Karpas-422 (cell line): ENCODE results near the gene ZFP3. TPM values are rescaled to one million over a fixed set of nuclear protein-coding genes. Genes with fewer than 3 reads are reported as not detected.
"Not testable (repeated sequence)": the region's sequence is repeated elsewhere in the genome, so short reads cannot be mapped to it uniquely, and the experiment has no call there.

ENCODE experiments used
- DNase-seq: peaks from one replicate; pipeline ENCODE4 v3.0.0-alpha.2; 2015
- H2AFZ ChIP-seq: fragments of 200-600 bp; sonication (generic); 2 replicates; pipeline ENCODE4 v1.6.1; 2014; ENCODE audit warnings: antibody characterized with exemption, low read length, mixed read lengths
- H3K27ac ChIP-seq: fragments of 200-600 bp; sonication (generic); 2 replicates; pipeline ENCODE4 v1.5.1; 2014; ENCODE audit warnings: mild to moderate bottlenecking, low read length, moderate library complexity
- H3K27me3 ChIP-seq: fragments of 200-600 bp; sonication (generic); 2 replicates; pipeline ENCODE4 v1.6.1; 2014; ENCODE audit warnings: low read length, mixed read lengths
- H3K36me3 ChIP-seq: fragments of 200-600 bp; sonication (generic); 2 replicates; pipeline ENCODE4 v1.6.1; 2014; ENCODE audit warnings: low read length, mixed read lengths; ENCODE audit not compliant: insufficient read depth
- H3K4me1 ChIP-seq: fragments of 200-600 bp; sonication (generic); 2 replicates; pipeline ENCODE4 v1.6.1; 2014; ENCODE audit warnings: mild to moderate bottlenecking, low read length, mixed read lengths
- H3K4me2 ChIP-seq: fragments of 200-600 bp; sonication (generic); 2 replicates; pipeline ENCODE4 v1.6.1; 2014; ENCODE audit warnings: low read length, low read depth, mild to moderate bottlenecking; ENCODE audit not compliant: poor library complexity, severe bottlenecking
- H3K4me3 ChIP-seq: fragments of 200-600 bp; sonication (generic); 2 replicates; pipeline ENCODE4 v1.5.1; 2014; ENCODE audit warnings: mild to moderate bottlenecking, antibody characterized with exemption, low read length, mixed read lengths
- H3K79me2 ChIP-seq: fragments of 200-600 bp; sonication (generic); 2 replicates; pipeline ENCODE4 v1.6.1; 2014; ENCODE audit warnings: mild to moderate bottlenecking, low read length, mixed read lengths
- H3K9ac ChIP-seq: fragments of 200-600 bp; sonication (generic); 2 replicates; pipeline ENCODE4 v1.6.0; 2014; ENCODE audit warnings: low read length
- H3K9me2 ChIP-seq: fragments of 200-600 bp; sonication (generic), shearing (Covaris generic); replicated peaks from 2 replicates; pipeline ENCODE4 v1.6.0; 2014; ENCODE audit warnings: mild to moderate bottlenecking, low read length, moderate library complexity; ENCODE audit not compliant: insufficient read depth
- H3K9me3 ChIP-seq: fragments of 300-700, 200-600 bp; sonication (generic); 2 replicates; pipeline ENCODE4 v1.6.1; 2014; ENCODE audit warnings: low read length, mixed read lengths
- H4K20me1 ChIP-seq: fragments of 200-600 bp; sonication (generic); 2 replicates; pipeline ENCODE4 v1.6.1; 2014; ENCODE audit warnings: mild to moderate bottlenecking, antibody characterized with exemption, low read length, low read depth; ENCODE audit not compliant: insufficient read depth
- total RNA-seq: library from RNA; depleted of rRNA; stranded (reverse); fragments of >200 nt; shearing (Covaris generic); gene quantifications from 2 replicates; pipeline ENCODE4 v1.2.3, GENCODE V29; 2014; ENCODE audit warnings: low replicate concordance

The ZFP3 gene
- total RNA-seq, 1 experiment from 2014 or later = 0.63 TPM

DNA sequence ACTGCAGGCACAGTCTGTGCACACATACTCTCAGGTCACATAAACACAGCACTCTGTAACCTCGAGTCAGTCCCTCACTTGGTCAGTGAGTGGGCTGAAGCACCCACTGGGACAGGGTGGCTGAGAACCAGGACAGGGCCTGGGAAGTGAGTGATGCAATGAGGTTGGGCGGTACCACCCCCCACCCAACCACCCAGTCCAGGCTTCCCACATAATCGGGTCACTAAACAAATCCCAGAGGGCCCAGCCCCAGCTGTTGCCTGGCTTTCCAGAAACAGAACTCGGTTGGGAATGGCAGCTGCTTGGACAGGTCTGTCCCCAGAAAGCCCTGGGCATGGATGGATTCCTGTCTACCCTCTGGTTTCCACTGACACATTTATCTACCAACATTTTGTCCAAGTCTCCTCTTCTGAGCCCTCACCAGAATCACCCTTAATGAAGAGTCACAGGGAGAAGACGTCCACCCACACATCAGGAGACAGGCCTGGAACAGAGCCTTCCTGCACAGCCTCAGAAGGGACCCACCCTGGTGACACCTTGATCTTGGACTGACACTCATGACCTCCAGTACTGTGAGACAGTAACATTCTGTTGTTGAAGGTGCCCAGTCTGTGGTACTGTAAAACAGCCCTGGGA lies 46.0 kb downstream of the ZFP3 start:
- H3K9ac ChIP-seq, H3K27ac ChIP-seq: not testable (repeated sequence)

DNA sequence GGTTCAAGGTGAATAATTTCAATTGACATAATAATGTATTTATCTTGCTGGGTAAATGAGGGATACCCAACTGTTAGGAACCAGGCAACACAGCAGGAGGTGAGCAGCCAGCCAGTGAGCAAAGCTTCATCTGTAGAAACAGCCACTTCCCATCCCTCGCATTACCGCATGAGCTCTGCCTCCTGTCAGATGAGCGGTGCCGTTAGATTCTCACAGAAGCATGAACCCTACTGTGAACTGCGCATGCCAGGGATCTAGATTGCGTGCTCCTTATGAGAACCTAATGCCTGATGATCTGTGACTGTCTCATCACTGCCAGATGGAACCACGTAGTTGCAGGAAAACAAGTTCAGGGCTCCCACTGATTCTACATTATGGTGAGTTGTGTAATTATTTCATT lies 46.6 kb downstream of the ZFP3 start:
- not testable (repeated sequence) for H3K27me3 ChIP-seq, H3K9me2 ChIP-seq, H4K20me1 ChIP-seq, DNase-seq, H3K9ac ChIP-seq, H3K4me3 ChIP-seq, H3K9me3 ChIP-seq, H3K79me2 ChIP-seq, H3K36me3 ChIP-seq, H3K4me1 ChIP-seq, H3K27ac ChIP-seq, H2AFZ ChIP-seq, H3K4me2 ChIP-seq

More for the DNA sequence above, 46.0 kb downstream of the ZFP3 start:
- not testable (repeated sequence) for H3K4me1 ChIP-seq, H2AFZ ChIP-seq, H3K79me2 ChIP-seq, H4K20me1 ChIP-seq, H3K4me2 ChIP-seq, H3K4me3 ChIP-seq, DNase-seq, H3K27me3 ChIP-seq, H3K36me3 ChIP-seq, H3K9me3 ChIP-seq, H3K9me2 ChIP-seq

DNA sequence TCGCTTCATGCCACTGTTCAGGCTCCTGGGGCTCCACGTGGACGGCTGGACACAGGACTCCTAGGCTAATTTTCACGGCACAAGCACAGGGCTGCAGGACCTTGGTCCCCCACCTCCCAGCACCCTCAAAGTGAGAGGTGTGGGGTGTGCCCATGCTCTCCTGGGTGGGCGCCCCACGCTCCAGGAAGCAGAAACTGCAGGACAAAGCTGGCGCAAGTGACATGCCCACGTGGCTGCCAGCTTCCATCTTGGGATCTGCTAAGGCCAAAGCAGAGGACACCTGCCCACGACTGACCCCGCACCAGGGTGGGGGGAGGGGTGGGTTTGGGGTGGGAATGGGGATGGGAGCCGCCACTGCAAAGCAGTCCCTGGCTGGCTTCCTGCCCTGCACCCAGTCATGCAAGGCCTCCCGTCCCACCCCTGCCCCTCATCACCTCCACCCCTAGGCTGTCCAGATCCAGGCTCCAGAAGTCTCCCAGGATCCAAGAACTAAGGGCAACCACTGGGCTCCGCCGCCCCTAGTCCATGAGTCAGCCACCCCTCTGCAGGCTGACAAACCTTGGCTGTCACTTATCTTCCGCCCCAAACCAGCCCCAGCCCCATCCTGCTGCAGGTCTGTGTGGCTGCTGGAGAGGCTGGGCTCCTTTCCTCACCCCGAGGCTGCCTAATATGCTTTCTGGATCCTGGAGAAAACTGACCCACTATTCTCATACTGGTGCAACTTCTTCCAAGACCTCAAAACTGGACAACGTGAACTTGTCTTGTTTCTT lies 48.6 kb downstream of the ZFP3 start:
- no peak overlapping the region for H3K9ac ChIP-seq
- H3K4me1 ChIP-seq = no peaks in the 10 kb centered on the region
- no peak overlapping the region for H3K4me3 ChIP-seq
- H3K27ac ChIP-seq = no peak overlapping the region
- H3K79me2 ChIP-seq = no peaks in the 10 kb centered on the region
- H3K27me3 ChIP-seq = no peaks in the 10 kb centered on the region
- H3K36me3 ChIP-seq = no peaks in the 10 kb centered on the region
- no peak overlapping the region for H3K4me2 ChIP-seq
- H3K9me3 ChIP-seq = no peaks in the 10 kb centered on the region
- DNase-seq = no peak
- no peak overlapping the region for H2AFZ ChIP-seq
- H4K20me1 ChIP-seq = no peaks in the 10 kb centered on the region
- H3K9me2 ChIP-seq = no peaks in the 10 kb centered on the region

DNA sequence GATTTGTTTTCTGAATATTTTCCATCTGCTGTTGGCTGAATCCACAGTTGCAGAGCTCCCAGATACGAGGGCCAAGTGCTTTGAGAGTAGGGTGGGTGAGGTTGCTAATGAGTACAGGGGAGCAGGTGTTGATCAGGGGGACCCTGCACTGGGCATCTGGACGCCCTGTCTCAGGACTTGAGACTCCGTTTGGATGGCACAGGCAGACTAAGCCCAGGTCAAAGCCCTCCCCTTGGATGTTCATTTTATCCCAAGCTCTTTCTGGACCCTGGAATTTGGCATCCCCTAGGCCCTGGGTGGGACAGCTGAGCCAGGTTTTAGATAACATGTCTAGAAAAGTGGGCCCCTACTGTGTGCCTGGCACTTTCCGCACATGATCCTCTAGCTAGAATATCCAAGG lies 49.6 kb downstream of the ZFP3 start:
- Histone ChIP-seq H3K9me2 (no peaks in the 10 kb centered on the region), H3K36me3 (no peaks in the 10 kb centered on the region), H4K20me1 (no peaks in the 10 kb centered on the region), H3K4me1 (no peaks in the 10 kb centered on the region), H3K79me2 (no peaks in the 10 kb centered on the region), H2AFZ (no peak overlapping the region), H3K27me3 (no peaks in the 10 kb centered on the region), H3K4me2 (no peak overlapping the region), H3K27ac (no peak overlapping the region), H3K4me3 (no peak overlapping the region), H3K9ac (no peak overlapping the region), H3K9me3 (no peaks in the 10 kb centered on the region)
- no peak for DNase-seq

DNA sequence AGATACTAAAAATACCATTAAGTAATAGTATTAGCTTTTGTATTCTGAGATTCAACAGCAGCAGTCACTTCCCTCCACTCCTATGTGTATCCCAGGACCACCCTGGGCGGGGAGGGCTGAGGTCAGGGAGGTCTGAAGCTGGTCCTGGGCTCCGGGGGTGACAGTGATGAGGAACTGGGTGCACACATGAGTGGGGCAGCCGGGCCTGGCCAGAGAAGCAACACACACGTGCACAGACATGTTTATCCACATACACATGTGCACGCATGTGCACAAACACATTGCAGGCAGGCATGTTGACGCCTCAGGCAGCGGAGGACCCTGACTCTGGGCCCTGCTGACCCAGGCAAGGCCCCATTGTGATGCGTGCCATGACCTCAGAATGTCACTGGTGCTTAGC lies 50.1 kb downstream of the ZFP3 start:
- not testable (repeated sequence) for H4K20me1 ChIP-seq, H3K36me3 ChIP-seq, H3K4me1 ChIP-seq, H3K9me3 ChIP-seq, H3K27ac ChIP-seq, H2AFZ ChIP-seq, H3K9me2 ChIP-seq, H3K79me2 ChIP-seq, H3K4me3 ChIP-seq, DNase-seq, H3K4me2 ChIP-seq, H3K27me3 ChIP-seq, H3K9ac ChIP-seq

DNA sequence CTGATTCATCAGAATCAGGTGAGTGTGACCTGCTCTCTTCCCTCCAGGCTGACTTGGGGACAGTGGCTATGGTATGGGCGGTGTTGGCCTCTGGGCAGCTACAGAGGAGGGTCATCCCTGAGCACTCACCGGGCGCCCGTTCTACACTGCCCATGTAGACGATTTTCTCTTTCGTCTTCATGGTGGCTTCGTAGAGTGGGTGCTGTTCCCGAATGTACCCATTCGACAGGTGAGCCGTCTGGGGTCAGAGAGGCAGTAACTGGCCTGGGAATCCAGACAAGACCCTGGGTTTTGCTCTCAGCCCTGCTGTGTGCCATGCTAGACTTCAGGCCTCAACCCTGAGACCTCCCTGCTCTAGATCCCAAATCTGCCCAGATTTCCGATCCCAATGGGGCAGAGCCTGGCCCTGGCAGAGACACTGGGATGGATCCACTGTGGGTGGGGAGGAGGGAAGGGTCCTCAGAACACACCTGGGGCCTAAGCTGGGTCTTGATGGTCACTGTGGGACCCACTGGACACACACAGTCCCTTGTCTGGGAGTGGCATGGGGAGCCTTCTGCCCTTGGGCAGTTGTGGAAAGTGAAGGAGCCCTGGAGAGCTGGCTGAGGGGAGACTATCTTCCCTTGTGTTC lies 50.8 kb downstream of the ZFP3 start:
- H3K36me3 ChIP-seq = no peaks in the 10 kb centered on the region

DNA sequence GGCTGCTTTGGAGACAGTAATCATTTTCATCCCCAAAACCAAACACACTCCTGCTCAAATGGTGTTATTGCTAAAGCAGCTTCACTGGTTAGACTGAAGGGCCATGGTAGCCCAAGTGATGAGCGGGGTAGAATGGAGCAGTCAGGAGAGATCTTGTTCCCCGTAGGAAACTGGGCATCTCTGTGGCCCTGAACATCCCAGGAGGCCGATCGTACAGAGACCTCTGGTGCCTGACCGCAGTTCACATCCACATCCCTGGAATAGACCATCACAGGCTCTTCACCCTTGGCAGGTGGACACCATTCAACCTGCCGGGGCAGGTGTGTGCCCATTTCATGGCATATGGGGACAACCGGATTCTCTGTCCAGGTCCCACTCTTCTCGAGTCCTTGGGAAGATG lies 51.5 kb downstream of the ZFP3 start:
- not testable (repeated sequence) for H3K79me2 ChIP-seq, H3K4me2 ChIP-seq, H3K9me2 ChIP-seq, H2AFZ ChIP-seq, H3K4me1 ChIP-seq, H3K27ac ChIP-seq, H3K9me3 ChIP-seq, H3K4me3 ChIP-seq, H3K36me3 ChIP-seq, H3K9ac ChIP-seq, H4K20me1 ChIP-seq, DNase-seq, H3K27me3 ChIP-seq

More for the DNA sequence above, 50.8 kb downstream of the ZFP3 start:
- Histone ChIP-seq H3K4me3 (no peak overlapping the region), H3K9ac (no peak overlapping the region), H3K27me3 (no peaks in the 10 kb centered on the region), H3K9me2 (no peaks in the 10 kb centered on the region), H3K4me1 (no peaks in the 10 kb centered on the region), H3K27ac (no peak overlapping the region), H3K79me2 (no peaks in the 10 kb centered on the region), H2AFZ (no peak overlapping the region), H4K20me1 (no peaks in the 10 kb centered on the region), H3K9me3 (no peaks in the 10 kb centered on the region), H3K4me2 (no peak overlapping the region)
- DNase-seq = no peak

DNA sequence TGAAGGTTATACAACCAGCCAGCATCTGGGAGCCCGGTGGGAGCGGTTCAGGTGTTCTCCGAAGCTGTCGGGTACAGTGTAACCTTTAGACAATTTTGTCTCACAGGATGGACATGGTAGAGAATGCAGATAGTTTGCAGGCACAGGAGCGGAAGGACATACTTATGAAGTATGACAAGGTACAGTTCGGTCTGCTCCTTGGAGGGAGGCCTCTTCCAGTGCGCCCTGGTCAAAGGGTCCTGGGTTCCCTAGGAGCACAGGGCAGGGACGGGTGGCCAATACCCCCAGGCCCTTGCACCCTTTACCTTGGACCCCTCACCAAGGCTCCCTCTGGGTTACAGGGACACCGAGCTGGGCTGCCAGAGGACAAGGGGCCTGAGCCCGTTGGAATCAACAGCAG lies 52.0 kb downstream of the ZFP3 start:
- H3K9me2 ChIP-seq, H3K9ac ChIP-seq, H2AFZ ChIP-seq, H3K4me2 ChIP-seq, H3K27me3 ChIP-seq, H3K4me1 ChIP-seq, H3K4me3 ChIP-seq, H3K9me3 ChIP-seq, H3K27ac ChIP-seq, H4K20me1 ChIP-seq, DNase-seq, H3K36me3 ChIP-seq, H3K79me2 ChIP-seq: not testable (repeated sequence)
